Mucosa of stomach (tissue), 1 donor: Measurements from ENCODE around the gene NR2F2.

Experiments
- H3K27me3 ChIP-seq: one replicate; pipeline ENCODE4 v1.7.0; 2013; ENCODE audit warnings: mild to moderate bottlenecking, low read length; ENCODE audit not compliant: control insufficient read depth, insufficient read depth
- H3K36me3 ChIP-seq: one replicate; pipeline ENCODE4 v1.7.0; 2013; ENCODE audit warnings: low read length; ENCODE audit not compliant: control insufficient read depth, insufficient read depth
- H3K4me1 ChIP-seq: one replicate; pipeline ENCODE4 v1.7.0; 2013; ENCODE audit warnings: mild to moderate bottlenecking, low read length; ENCODE audit not compliant: control insufficient read depth, insufficient read depth
- H3K4me3 ChIP-seq: one replicate; pipeline ENCODE4 v1.7.0; 2013; ENCODE audit warnings: low read length
- H3K9ac ChIP-seq: one replicate; pipeline ENCODE4 v1.7.0; 2013; ENCODE audit warnings: mild to moderate bottlenecking, low read length, moderate library complexity
- H3K9me3 ChIP-seq: one replicate; pipeline ENCODE4 v1.7.0; 2013; ENCODE audit warnings: mild to moderate bottlenecking, low read length, moderate library complexity; ENCODE audit not compliant: control insufficient read depth
- donor health status: Pancreatic carcinoma.

NR2F2 gene

GRCh38 chr15:96328181-96328876, 2.2 kb upstream of the NR2F2 start:
- no peaks in the 10 kb centered on the region for H3K9me3 ChIP-seq
- peaks cover 29% of the 10 kb centered on the region for H3K27me3 ChIP-seq
- H3K4me1 ChIP-seq: peaks cover 3% of the 10 kb centered on the region
- H3K36me3 ChIP-seq: no peaks in the 10 kb centered on the region
- H3K9ac ChIP-seq: peak overlapping the region; percentile 1
- H3K4me3 ChIP-seq: no peak overlapping the region

- Histone ChIP-seq H3K4me3 (no peak overlapping the region), H3K9me3 (no peaks in the 10 kb centered on the region), H3K9ac (no peak overlapping the region), H3K27me3 (peaks cover 24% of the 10 kb centered on the region), H3K4me1 (peaks cover 3% of the 10 kb centered on the region), H3K36me3 (no peaks in the 10 kb centered on the region)
Measured at GRCh38 chr15:96328877-96329195, 1.7 kb upstream of the NR2F2 start.

DNA sequence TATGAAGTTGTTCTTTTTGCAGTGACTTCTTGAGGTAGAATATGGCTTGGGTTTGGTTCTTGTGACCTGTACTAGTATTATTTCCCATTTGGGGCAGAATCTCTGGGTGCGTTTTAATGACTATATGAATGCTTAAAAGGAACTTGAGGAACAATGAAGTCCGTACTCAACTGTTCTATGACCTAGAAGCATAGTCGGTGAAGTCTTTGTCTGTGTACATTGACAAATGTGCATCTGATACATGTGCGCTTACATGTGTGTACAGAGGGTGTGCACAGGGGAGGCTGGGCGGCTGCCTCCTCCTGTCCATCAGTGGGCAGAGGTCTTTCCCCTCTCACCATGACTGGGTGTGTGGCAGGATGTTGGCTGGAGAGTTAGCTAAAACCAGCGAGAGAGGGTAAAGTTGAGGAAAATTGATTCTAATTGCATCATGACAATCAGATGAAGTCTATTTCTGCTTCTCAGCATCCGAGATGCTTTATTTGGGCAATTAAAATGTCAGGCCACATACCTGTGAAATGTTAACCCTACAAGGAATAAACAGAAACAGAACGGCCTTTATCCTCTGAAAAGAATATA, 1.0 kb upstream of the NR2F2 start:
- Histone ChIP-seq H3K9me3 (no peaks in the 10 kb centered on the region), H3K4me3 (no peak overlapping the region), H3K36me3 (no peaks in the 10 kb centered on the region), H3K27me3 (peaks cover 17% of the 10 kb centered on the region), H3K9ac (peak overlapping the region; percentile 76), H3K4me1 (peaks cover 5% of the 10 kb centered on the region)

- Histone ChIP-seq H3K27me3 (peaks cover 14% of the 10 kb centered on the region), H3K9me3 (no peaks in the 10 kb centered on the region), H3K36me3 (no peaks in the 10 kb centered on the region), H3K4me1 (peaks cover 10% of the 10 kb centered on the region), H3K4me3 (no peak overlapping the region), H3K9ac (peak overlapping the region; percentile 76)
Measured at GRCh38 chr15:96330064-96330449, 443 bp upstream of the NR2F2 start.

DNA sequence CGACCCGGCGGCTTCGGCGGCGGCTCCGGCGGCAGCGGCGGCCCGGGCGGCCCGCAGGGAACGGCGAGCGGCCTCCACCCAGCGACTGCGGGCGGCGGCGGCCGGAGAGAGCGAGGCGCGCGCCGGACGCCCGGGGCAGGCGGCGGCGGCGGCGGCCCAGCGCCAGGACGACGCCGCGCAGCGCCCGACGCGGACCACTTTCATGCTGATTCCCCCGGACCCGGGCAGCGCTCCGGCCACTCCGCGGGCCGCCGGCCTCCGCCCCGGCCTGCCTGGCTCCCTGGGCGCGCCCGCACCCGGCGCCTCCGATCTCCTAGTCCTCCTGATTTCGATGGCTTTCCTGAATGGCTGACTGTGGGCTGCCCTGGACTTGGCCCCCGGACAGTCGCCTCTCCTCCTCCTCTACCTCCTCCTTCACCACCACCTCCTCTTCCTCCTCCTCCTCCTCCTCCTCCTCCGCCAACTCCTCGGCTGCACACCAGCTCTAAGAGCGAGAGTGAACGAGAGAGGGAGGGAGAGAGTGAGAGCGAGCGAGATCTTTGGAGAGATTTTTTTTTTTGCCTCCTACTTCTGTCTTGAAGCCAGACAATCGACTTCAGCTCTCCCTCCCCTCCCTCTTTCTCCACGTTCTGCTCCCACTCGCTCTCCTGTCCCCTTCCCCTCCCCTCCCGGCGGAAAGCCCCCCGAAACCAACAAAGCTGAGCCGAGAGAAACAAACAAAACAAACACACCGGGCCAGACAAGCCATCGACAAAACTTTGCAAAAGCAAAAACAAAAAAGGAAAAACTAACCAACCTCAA, 844 bp downstream of the NR2F2 start:
- no peaks in the 10 kb centered on the region for H3K36me3 ChIP-seq
- no peaks in the 10 kb centered on the region for H3K9me3 ChIP-seq
- peaks cover 20% of the 10 kb centered on the region for H3K4me1 ChIP-seq
- peak overlapping the region; percentile 68 for H3K4me3 ChIP-seq
- peak overlapping the region; percentile 95 for H3K9ac ChIP-seq
- H3K27me3 ChIP-seq: peaks cover 6% of the 10 kb centered on the region

GRCh38 chr15:96331945-96332636, 1.6 kb downstream of the NR2F2 start:
- peaks cover 20% of the 10 kb centered on the region for H3K4me1 ChIP-seq
- H3K4me3 ChIP-seq: peak overlapping the region; percentile 96
- no peaks in the 10 kb centered on the region for H3K27me3 ChIP-seq
- H3K9ac ChIP-seq: peak overlapping the region; percentile 95
- no peaks in the 10 kb centered on the region for H3K9me3 ChIP-seq
- H3K36me3 ChIP-seq: no peaks in the 10 kb centered on the region

DNA sequence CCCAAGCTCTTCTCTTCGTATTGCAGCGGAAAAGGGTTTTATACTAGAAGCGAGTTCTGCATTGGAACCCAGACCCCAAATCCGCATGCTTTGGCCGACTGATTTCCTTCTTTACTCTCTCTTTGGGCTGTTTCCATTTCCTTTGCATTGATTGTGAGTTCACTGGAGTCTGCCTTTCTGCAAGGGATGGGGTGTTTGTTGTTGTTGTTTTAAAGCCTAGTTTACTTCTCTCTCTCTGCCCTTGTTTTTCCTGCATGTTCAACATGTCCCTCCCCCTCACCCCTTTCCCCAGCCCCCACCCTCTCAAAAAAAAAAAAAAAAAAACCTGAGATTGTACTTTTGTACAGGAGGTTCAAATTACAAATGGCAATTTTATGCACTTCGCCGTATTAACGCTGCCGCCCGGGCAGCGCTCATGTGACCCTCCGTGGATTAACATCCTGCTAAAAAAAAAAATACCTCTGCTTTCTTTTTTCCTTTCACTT, 2.2 kb downstream of the NR2F2 start:
- Histone ChIP-seq H3K36me3 (no peaks in the 10 kb centered on the region), H3K4me1 (peaks cover 17% of the 10 kb centered on the region), H3K27me3 (no peaks in the 10 kb centered on the region), H3K4me3 (peak overlapping the region; percentile 96), H3K9ac (peak overlapping the region; percentile 88), H3K9me3 (no peaks in the 10 kb centered on the region)

DNA sequence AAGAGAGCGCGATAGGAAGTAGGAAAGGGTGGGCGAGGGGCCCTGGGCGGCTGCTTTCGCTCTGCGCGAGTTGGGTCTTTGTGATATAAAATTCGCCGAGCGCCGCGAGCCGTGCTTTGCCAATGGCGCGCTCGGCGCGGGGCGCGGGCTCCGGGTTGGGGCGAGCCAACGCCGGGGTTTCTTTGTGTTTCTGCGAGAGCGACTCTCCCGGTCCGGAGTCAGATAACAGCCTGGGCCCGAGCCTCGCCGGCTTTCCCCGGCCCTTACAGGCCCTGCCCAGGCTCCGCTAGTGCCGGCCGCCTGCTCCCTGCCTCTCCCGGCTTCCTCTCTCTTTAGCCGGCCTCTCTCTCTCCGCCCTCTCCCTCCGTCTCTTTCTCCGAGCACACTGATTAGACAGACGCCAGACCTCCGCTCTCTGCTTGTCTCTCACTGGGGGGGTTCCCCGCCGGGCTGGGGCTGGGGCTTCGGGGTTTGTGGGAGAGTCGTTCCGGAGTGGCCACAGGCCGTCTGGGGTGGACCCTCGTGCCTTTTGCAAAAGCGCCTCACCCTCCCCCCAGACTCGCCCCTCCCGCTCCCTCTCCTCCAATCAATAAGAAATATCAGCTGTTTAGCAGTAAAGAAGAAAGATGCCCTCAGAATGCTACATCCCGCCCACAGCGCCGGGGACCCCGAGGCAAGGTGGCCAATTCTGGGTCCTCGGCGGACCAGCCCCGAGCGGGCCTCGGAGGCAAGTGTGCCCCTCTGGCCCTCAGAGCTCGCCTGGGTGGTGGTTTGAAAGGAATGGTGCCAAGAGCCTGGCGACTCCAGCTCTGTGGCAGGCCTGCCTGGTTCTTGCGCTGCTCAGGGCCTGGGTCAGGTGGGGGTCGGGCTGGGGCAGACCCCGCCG, 2.9 kb downstream of the NR2F2 start:
- Histone ChIP-seq H3K4me3 (peak overlapping the region; percentile 96), H3K27me3 (no peaks in the 10 kb centered on the region), H3K9ac (peak overlapping the region; percentile 88), H3K4me1 (peaks cover 17% of the 10 kb centered on the region), H3K36me3 (no peaks in the 10 kb centered on the region), H3K9me3 (no peaks in the 10 kb centered on the region)

DNA sequence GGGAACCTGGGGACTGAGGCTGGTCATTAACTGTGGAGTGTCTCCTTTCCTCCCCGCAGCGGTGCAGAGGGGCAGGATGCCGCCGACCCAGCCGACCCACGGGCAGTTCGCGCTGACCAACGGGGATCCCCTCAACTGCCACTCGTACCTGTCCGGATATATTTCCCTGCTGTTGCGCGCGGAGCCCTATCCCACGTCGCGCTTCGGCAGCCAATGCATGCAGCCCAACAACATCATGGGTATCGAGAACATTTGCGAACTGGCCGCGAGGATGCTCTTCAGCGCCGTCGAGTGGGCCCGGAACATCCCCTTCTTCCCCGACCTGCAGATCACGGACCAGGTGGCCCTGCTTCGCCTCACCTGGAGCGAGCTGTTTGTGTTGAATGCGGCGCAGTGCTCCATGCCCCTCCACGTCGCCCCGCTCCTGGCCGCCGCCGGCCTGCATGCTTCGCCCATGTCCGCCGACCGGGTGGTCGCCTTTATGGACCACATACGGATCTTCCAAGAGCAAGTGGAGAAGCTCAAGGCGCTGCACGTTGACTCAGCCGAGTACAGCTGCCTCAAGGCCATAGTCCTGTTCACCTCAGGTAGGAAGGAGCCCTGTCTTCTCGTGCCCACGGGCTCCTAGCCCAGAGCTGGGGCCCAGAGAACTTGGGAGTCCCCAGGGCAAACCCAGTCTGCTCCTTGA, 3.7 kb downstream of the NR2F2 start:
- no peaks in the 10 kb centered on the region for H3K27me3 ChIP-seq
- H3K4me3 ChIP-seq: peak overlapping the region; percentile 96
- no peaks in the 10 kb centered on the region for H3K36me3 ChIP-seq
- H3K9ac ChIP-seq: peak overlapping the region; percentile 88
- no peaks in the 10 kb centered on the region for H3K9me3 ChIP-seq
- H3K4me1 ChIP-seq: peaks cover 17% of the 10 kb centered on the region

DNA sequence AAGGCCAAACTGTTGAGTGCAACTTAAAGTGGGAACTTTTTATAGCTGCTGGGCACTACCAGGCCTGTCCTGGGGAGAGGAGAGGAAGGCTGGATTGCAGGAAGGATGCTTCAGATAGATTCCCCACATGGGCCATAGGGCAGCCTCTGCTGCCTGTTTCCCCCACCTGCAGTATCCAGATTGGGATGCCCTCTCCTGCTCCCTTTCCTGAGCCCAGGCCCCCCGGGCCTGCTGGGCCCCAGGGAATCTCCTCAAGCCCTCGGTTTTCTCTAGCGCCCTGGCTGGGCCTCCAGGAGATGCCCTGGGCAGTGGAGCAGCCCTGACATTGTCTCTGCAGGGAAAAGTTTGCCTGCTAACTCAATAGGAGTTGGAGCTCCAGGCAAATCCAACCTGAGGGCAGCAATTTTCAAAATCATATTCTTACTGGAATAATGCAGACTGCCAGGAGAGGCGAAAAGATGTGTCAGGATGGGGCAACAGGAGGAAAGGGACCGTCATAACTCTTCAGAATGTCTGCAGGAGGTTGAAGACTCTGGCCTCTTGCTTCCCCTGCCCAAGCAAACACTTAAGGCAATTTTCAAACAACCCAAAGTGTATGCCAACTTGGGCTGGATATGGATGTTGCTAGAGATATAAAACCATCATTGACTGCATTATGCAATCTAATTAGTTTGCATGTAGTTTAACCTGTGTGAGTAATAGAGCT, 4.4 kb downstream of the NR2F2 start:
- Histone ChIP-seq H3K9ac (peak overlapping the region; percentile 88), H3K36me3 (no peaks in the 10 kb centered on the region), H3K4me1 (peaks cover 17% of the 10 kb centered on the region), H3K4me3 (peak overlapping the region; percentile 96), H3K27me3 (no peaks in the 10 kb centered on the region), H3K9me3 (no peaks in the 10 kb centered on the region)
